Keratinocyte (primary cell): ENCODE data around the gene TXNDC2.

Experiments used
- EZH2 ChIP-seq: IDR thresholded peaks from one replicate; pipeline ENCODE4 v1.6.1; 2012; ENCODE audit warnings: inconsistent platforms, mild to moderate bottlenecking, low read length, moderate library complexity
- TF ChIP-seq, protein P1 (sequence below), 3 experiments: IDR thresholded peaks in 1 of 3; conservative IDR thresholded peaks in 1 of 3; optimal IDR thresholded peaks in 1 of 3; 2 replicates in 2 of 3; 3 replicates in 1 of 3; pipeline versions ENCODE3 to v1.5.1; 2011; ENCODE audit warnings: low read length in 3 of 3, mild to moderate bottlenecking in 3 of 3, moderate library complexity in 2 of 3, control low read depth in 1 of 3, inconsistent platforms in 1 of 3; ENCODE audit not compliant: insufficient read depth in 2 of 3; ENCODE audit errors: extremely low read depth in 1 of 3

DNA sequence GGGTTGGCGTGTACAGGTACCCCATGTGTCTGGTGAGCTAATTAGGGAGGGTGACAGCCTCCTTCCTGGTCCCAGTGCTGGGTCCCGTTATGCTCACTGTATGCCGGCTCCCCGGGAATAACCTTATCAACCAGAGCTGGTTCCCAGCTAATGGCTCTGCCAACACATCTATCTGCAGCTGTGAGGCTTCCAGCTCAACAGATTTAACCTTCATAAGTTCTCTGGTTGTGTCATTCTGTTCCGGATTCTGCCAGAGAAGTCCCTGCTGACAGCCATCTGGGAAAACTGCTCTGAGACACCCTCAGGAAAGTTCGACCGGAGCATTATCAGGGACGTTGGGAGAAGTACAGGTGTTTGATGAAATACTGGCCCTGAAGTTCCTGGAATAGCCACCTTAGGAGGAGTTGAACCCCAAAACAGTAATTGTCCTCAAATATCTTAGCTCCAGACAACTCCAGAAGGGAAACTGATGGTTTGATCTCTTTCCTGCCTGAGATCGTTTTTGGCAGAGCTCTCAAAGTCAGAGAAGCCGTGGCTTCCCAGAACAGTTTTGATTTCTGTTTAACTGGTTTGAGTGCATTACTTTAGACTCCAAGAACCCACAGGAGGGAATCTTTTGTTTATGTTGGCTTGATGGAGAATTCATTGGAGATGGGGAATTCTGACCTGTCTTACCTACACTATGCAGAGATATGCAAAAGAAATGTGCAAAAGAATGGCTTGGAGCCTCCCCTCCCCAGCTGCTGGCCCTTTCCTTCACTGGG lies 39.4 kb upstream of the TXNDC2 start:
- TF ChIP-seq, protein P1, sequence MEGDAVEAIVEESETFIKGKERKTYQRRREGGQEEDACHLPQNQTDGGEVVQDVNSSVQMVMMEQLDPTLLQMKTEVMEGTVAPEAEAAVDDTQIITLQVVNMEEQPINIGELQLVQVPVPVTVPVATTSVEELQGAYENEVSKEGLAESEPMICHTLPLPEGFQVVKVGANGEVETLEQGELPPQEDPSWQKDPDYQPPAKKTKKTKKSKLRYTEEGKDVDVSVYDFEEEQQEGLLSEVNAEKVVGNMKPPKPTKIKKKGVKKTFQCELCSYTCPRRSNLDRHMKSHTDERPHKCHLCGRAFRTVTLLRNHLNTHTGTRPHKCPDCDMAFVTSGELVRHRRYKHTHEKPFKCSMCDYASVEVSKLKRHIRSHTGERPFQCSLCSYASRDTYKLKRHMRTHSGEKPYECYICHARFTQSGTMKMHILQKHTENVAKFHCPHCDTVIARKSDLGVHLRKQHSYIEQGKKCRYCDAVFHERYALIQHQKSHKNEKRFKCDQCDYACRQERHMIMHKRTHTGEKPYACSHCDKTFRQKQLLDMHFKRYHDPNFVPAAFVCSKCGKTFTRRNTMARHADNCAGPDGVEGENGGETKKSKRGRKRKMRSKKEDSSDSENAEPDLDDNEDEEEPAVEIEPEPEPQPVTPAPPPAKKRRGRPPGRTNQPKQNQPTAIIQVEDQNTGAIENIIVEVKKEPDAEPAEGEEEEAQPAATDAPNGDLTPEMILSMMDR (optimal IDR thresholded peaks at IDR 0.05 in 1 of 3, IDR thresholded peaks at IDR 0.05 in 1 of 3, conservative IDR thresholded peaks at IDR 0.05 in 1 of 3; ENCODE audit: extremely low read depth in 1 of 3, insufficient read depth in 2 of 3, low read length in 3 of 3), result no peak
- no peak for TF ChIP-seq EZH2
